Measurements from ENCODE around the gene NPHP3.

NPHP3 gene

GRCh38 chr3:132665230-132665745, 56.9 kb downstream of the NPHP3 start:
- Histone ChIP-seq H3K4me3 (no peak overlapping the region), H3K9ac (no peak overlapping the region), H3K4me2 (no peak overlapping the region), H4K20me1 (peaks cover 0 to 71% (median 7%) of the 10 kb centered on the region in 11 experiments; a peak in 7 of 22 replicates), H3K27ac (no peak overlapping the region), H3K27me3 (no peaks in the 10 kb centered on the region), H3K36me3 (peaks cover 24 to 72% (median 47%) of the 10 kb centered on the region in 11 experiments; a peak in 21 of 22 replicates), H3K4me1 (peaks cover 12 to 34% (median 24%) of the 10 kb centered on the region in 10 experiments), H3K9me3 (replicated peaks in 1 of 11) (no peaks in the 10 kb centered on the region)
- no peak for TF ChIP-seq Cebpa-rat (IDR thresholded peaks at IDR 0.05)

DNA sequence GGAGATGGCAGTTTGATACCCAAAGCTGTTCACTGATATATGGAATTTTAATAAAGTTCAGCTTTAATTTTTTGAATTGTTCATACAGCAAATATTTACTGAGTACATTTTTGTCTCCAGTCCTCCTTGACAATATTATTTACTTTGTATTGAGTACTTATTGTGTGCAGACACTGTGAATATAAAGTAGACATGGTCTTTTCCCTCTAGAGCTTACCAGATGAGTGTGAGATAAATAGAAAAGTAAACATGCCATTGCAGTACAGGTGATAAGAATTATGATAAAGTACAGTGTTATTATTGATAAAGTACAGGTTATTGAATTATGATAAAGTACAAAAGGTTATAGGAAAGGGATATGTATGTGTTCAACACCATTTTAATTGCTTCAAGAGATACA, 60.0 kb downstream of the NPHP3 start:
- H4K20me1 ChIP-seq: peaks cover 0 to 59% (median 7%) of the 10 kb centered on the region in 11 experiments; a peak in 7 of 22 replicates
- H3K9me3 ChIP-seq (replicated peaks in 1 of 11): no peaks in the 10 kb centered on the region
- TF ChIP-seq Cebpa-rat (IDR thresholded peaks at IDR 0.05): no peak
- peaks cover 23 to 53% (median 36%) of the 10 kb centered on the region in 10 experiments for H3K4me1 ChIP-seq
- H3K9ac ChIP-seq: peak overlapping the region in 1 of 11 experiments; percentile 91; a peak in 5 of 22 replicates
- H3K36me3 ChIP-seq: peaks cover 9 to 41% (median 20%) of the 10 kb centered on the region in 11 experiments; a peak in 19 of 22 replicates
- H3K27me3 ChIP-seq: no peaks in the 10 kb centered on the region
- H3K27ac ChIP-seq: no peak overlapping the region
- H3K4me3 ChIP-seq: peak overlapping the region in 4 of 10 experiments; percentile 81 to 89 (median 86); a peak in 4 of 20 replicates
- H3K4me2 ChIP-seq: peak overlapping the region in 10 of 11 experiments; percentile 75 to 95 (median 90); a peak in 15 of 22 replicates

- H3K4me1 ChIP-seq: peaks cover 23 to 60% (median 36%) of the 10 kb centered on the region in 10 experiments
- TF ChIP-seq Cebpa-rat (IDR thresholded peaks at IDR 0.05): no peak
- H3K27ac ChIP-seq: peak overlapping the region in 10 of 11 experiments; percentile 88 to 94 (median 91); a peak in 19 of 22 replicates
Measured at GRCh38 chr3:132661101-132661500, 61.1 kb downstream of the NPHP3 start.

DNA sequence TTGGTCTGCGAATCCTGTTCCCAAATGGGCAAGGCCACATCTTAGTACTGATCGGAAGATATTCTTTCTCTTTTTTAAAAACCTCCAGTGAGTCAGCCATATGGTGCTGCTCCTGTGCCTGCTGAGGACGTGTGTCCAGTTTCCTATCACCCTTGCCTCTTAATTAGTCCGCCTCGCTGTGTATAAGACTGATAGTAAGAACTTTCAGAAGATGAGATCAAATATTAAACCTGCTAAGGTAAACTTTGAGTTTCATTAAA, 61.5 kb downstream of the NPHP3 start:
- H3K27me3 ChIP-seq: no peaks in the 10 kb centered on the region
- TF ChIP-seq Cebpa-rat (IDR thresholded peaks at IDR 0.05): no peak
- H3K4me2 ChIP-seq: peak overlapping the region; percentile 75 to 95 (median 89)
- H3K36me3 ChIP-seq: peaks cover 0 to 26% (median 7%) of the 10 kb centered on the region in 11 experiments; a peak in 13 of 22 replicates
- peaks cover 23 to 60% (median 36%) of the 10 kb centered on the region in 10 experiments for H3K4me1 ChIP-seq
- peak overlapping the region; percentile 72 to 94 (median 91) for H3K27ac ChIP-seq
- peaks cover 0 to 45% (median 4%) of the 10 kb centered on the region in 11 experiments; a peak in 7 of 22 replicates for H4K20me1 ChIP-seq
- H3K4me3 ChIP-seq: peak overlapping the region; percentile 71 to 95 (median 90)
- no peaks in the 10 kb centered on the region for H3K9me3 ChIP-seq (replicated peaks in 1 of 11)
- peak overlapping the region; percentile 86 to 95 (median 94) for H3K9ac ChIP-seq

More at GRCh38 chr3:132661101-132661500, 61.1 kb downstream of the NPHP3 start:
- Histone ChIP-seq H3K9ac (peak overlapping the region; percentile 86 to 95 (median 94)), H3K27me3 (no peaks in the 10 kb centered on the region), H3K4me3 (peak overlapping the region; percentile 71 to 95 (median 90)), H3K4me2 (peak overlapping the region; percentile 75 to 95 (median 89)), H3K9me3 (replicated peaks in 1 of 11) (no peaks in the 10 kb centered on the region), H4K20me1 (peaks cover 0 to 48% (median 6%) of the 10 kb centered on the region in 11 experiments; a peak in 7 of 22 replicates), H3K36me3 (peaks cover 0 to 30% (median 10%) of the 10 kb centered on the region in 11 experiments; a peak in 14 of 22 replicates)

GRCh38 chr3:132660052-132660810, 62.0 kb downstream of the NPHP3 start, which contains the start of gene UBA5:
Gene UBA5, plus strand, starts transcription at chr3:132660329. Its CDS starts 209 bp downstream, at chr3:132660538.
- Histone ChIP-seq H3K9me3 (replicated peaks in 1 of 11) (no peaks in the 10 kb centered on the region), H3K27me3 (no peaks in the 10 kb centered on the region), H3K36me3 (peaks cover 0 to 21% (median 4%) of the 10 kb centered on the region in 11 experiments; a peak in 6 of 22 replicates), H3K4me2 (peak within 1 kb of the TSS; percentile 75 to 95 (median 89)), H3K9ac (peak within 1 kb of the TSS; percentile 86 to 95 (median 94)), H4K20me1 (peaks cover 0 to 40% (median 4%) of the 10 kb centered on the region in 11 experiments; a peak in 7 of 22 replicates), H3K4me1 (peaks cover 23 to 60% (median 36%) of the 10 kb centered on the region in 10 experiments), H3K27ac (peak within 1 kb of the TSS; percentile 72 to 94 (median 91)), H3K4me3 (peak within 1 kb of the TSS; percentile 71 to 95 (median 90))
- TF ChIP-seq Cebpa-rat (IDR thresholded peaks at IDR 0.05): no peak

DNA sequence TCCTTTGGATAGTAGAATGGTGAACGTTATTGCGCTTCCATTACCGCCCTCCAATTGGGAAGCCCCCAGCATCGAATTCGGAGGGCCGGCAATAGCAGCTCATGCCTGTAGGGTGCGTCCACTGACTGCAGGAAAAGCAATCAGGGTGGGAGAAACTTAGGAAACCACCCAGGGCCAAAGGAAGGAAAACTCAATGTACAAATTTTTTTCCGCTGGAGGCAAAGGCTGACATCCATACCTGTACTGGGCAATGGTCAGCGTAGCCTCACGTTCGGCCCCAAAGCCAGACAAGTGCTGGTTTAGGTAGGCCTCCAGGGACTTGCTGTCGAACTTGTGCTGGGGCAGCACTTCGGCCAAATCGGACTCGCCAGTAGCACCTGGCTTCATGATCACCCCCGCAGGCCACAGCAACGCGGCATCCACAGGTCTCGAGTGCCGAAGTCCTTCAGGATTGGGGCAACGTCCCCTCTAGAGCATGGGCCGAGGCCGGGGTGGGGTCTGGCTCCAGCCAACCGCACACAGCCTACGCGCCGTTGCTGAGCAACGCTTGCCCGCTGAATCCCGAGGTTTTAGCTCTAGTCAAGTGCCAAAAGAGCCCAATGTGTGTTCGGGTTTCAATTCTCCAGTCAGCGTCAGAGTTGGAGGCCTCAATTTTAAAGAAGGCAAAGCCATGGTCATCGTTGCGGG, 62.7 kb downstream of the NPHP3 start, which contains the start of gene ACAD11:
TSS of gene ACAD11 (minus strand) at position 445 of the 687 bp plus-strand sequence. CDS start at position 387, 58 bp downstream.
- Histone ChIP-seq H3K27me3 (no peaks in the 10 kb centered on the region), H4K20me1 (peaks cover 0 to 33% (median 4%) of the 10 kb centered on the region in 11 experiments; a peak in 6 of 22 replicates), H3K4me1 (peaks cover 23 to 60% (median 36%) of the 10 kb centered on the region in 10 experiments), H3K4me2 (peak within 1 kb of the TSS; percentile 75 to 95 (median 89)), H3K9ac (peak within 1 kb of the TSS; percentile 86 to 95 (median 94)), H3K27ac (peak within 1 kb of the TSS; percentile 72 to 94 (median 91)), H3K9me3 (replicated peaks in 1 of 11) (no peaks in the 10 kb centered on the region), H3K36me3 (peaks cover 0 to 14% (median 0%) of the 10 kb centered on the region in 11 experiments; a peak in 3 of 22 replicates), H3K4me3 (peak within 1 kb of the TSS; percentile 71 to 95 (median 90))
- TF ChIP-seq Cebpa-rat (IDR thresholded peaks at IDR 0.05): no peak

DNA sequence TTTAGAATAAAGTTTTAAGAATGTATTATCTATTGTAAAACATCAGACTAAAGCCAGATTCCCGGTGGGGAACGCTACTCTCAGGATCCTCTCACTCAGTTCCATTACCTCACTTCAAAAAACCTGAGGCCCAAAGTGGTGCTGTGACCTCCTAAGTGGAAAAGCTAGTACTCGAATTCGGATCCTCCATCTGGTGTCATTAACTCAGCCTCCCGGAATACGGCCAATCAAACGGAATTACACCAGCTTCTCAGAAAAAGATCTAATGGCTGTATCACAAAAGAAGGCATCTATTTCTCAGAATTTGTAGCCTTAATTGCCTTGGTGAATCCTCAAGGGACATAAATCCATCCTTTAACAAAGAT, 63.2 kb downstream of the NPHP3 start:
- Histone ChIP-seq H3K4me1 (peaks cover 23 to 60% (median 36%) of the 10 kb centered on the region in 10 experiments), H3K27ac (peak overlapping the region in 7 of 11 experiments; percentile 88 to 94 (median 90); a peak in 11 of 22 replicates), H3K4me3 (peak overlapping the region; percentile 71 to 95 (median 90)), H4K20me1 (peaks cover 0 to 28% (median 0%) of the 10 kb centered on the region in 11 experiments; a peak in 4 of 22 replicates), H3K36me3 (peaks cover 0 to 9% (median 0%) of the 10 kb centered on the region in 11 experiments; a peak in 2 of 22 replicates), H3K4me2 (peak overlapping the region; percentile 75 to 95 (median 89)), H3K9me3 (replicated peaks in 1 of 11) (no peaks in the 10 kb centered on the region), H3K27me3 (no peaks in the 10 kb centered on the region), H3K9ac (peak overlapping the region; percentile 86 to 95 (median 94))
- no peak for TF ChIP-seq Cebpa-rat (IDR thresholded peaks at IDR 0.05)
